Caki2 (cell line): ENCODE data around the gene EBF4. TPM values are rescaled to one million over a fixed set of nuclear protein-coding genes. Genes with fewer than 3 reads are reported as not detected.

Experiments
- total RNA-seq: library from RNA; depleted of rRNA; stranded (reverse); fragments of >200 nt; shearing (Covaris generic); gene quantifications from 2 replicates; pipeline ENCODE4 v1.2.3, GENCODE V29; 2014; ENCODE audit warnings: low replicate concordance; rRNA removed

The EBF4 gene
- total RNA-seq, 1 experiment from 2014 or later, result 12.7 TPM

Other genes starting within 250 kb of the EBF4 start
- gene SNRPB, start 222.0 kb upstream of the EBF4 start, total RNA-seq, result 1,102 and 1,193 TPM in 2 replicates
- 4.7 and 22.7 TPM in 2 replicates for gene ZNF343, start 183.9 kb upstream of the EBF4 start, total RNA-seq
- gene TMC2, start 156.2 kb upstream of the EBF4 start, total RNA-seq, result not detected in 2 replicates
- gene NOP56, start 40.1 kb upstream of the EBF4 start, total RNA-seq, result 214 and 336 TPM in 2 replicates
- gene IDH3B, start 28.6 kb upstream of the EBF4 start, total RNA-seq, result 190 and 266 TPM in 2 replicates
- gene CPXM1, start 107.8 kb downstream of the EBF4 start, total RNA-seq, result not detected in 2 replicates
- not detected in 2 replicates for gene C20orf141, start 122.2 kb downstream of the EBF4 start, total RNA-seq
- not detected in 2 replicates for gene TMEM239, start 123.6 kb downstream of the EBF4 start, total RNA-seq
- gene PCED1A, start 147.9 kb downstream of the EBF4 start, total RNA-seq, result 31.8 and 37.3 TPM in 2 replicates
- gene VPS16, start 148.0 kb downstream of the EBF4 start, total RNA-seq, result 47.5 and 50.6 TPM in 2 replicates
- gene PTPRA, start 180.7 kb downstream of the EBF4 start, total RNA-seq, result 16.9 and 26.9 TPM in 2 replicates